IMR-90 (cell line): ENCODE results near the gene BGLAP. TPM values are rescaled to one million over a fixed set of nuclear protein-coding genes. Genes with fewer than 3 reads are reported as not detected.

ENCODE experiments used
- ATAC-seq: fragments of 200-7000 bp; cut with Tn5 transposase; 2 replicates; pipeline ENCODE4 v1.9.1; 2020; ENCODE audit warnings: low read depth, mild to moderate bottlenecking, moderate library complexity
- BruUV-seq: library from RNA; stranded (reverse); fragments of 400-500 nt; replicated peaks from 2 replicates; lab custom pipeline; 2021; lab: Mats Ljungman, UMichigan
- CTCF ChIA-PET: fragments of 300-600 bp; formaldehyde crosslinking; extraction: SDS; loops from one replicate; lab custom pipeline; 2021; ENCODE audit warnings: antibody characterized with exemption; lab: Yijun Ruan, JAX
- POLR2A ChIA-PET: fragments of 300-600 bp; sonication (Branson Sonifier 250); formaldehyde crosslinking; loops from one replicate; lab custom pipeline; 2022; ENCODE audit warnings: antibody characterized with exemption; ENCODE audit not compliant: unreplicated experiment; lab: Charles Lee
- DNase-seq: peaks from one replicate; pipeline ENCODE4 v3.0.0; 2013
- H2AFZ ChIP-seq: replicated peaks from 2 replicates; pipeline ENCODE3; 2013; ENCODE audit warnings: low read length, mild to moderate bottlenecking; ENCODE audit not compliant: poor library complexity
- H2AK5ac ChIP-seq: 2 replicates; pipeline ENCODE4 v1.6.1; 2013; ENCODE audit warnings: low read depth, low read length, inconsistent platforms
- H2AK9ac ChIP-seq: replicated peaks from 2 replicates; pipeline ENCODE3; 2013; ENCODE audit warnings: mild to moderate bottlenecking, low read depth, low read length, moderate library complexity; ENCODE audit not compliant: poor library complexity
- H2BK120ac ChIP-seq: 2 replicates; pipeline ENCODE4 v1.6.1; 2013; ENCODE audit warnings: low read depth, low read length, inconsistent platforms
- H2BK15ac ChIP-seq: 3 replicates; pipeline ENCODE4 v1.6.1; 2013; ENCODE audit warnings: low read depth, low read length, inconsistent platforms
- H2BK20ac ChIP-seq: 2 replicates; pipeline ENCODE4 v1.6.1; 2013; ENCODE audit warnings: low read depth, mild to moderate bottlenecking, inconsistent platforms, low read length, moderate library complexity
- H2BK5ac ChIP-seq: 2 replicates; pipeline ENCODE4 v1.6.1; 2013; ENCODE audit warnings: mild to moderate bottlenecking, low read depth, low read length, inconsistent platforms; ENCODE audit not compliant: poor library complexity, severe bottlenecking
- H3K14ac ChIP-seq: replicated peaks from 2 replicates; pipeline ENCODE4 v1.6.1; 2013; ENCODE audit warnings: low read depth, low read length, inconsistent platforms
- H3K18ac ChIP-seq: 2 replicates; pipeline ENCODE4 v1.6.1; 2013; ENCODE audit warnings: low read depth, low read length, control low read depth
- H3K23ac ChIP-seq: 2 replicates; pipeline ENCODE4 v1.6.1; 2013; ENCODE audit warnings: low read depth, low read length, inconsistent platforms
- H3K27ac ChIP-seq: 2 replicates; pipeline ENCODE4 v1.5.1; 2013; ENCODE audit warnings: mild to moderate bottlenecking, control low read depth, low read length; ENCODE audit not compliant: insufficient read depth
- H3K27me3 ChIP-seq: 2 replicates; pipeline ENCODE4 v1.6.1; 2013; ENCODE audit warnings: low read length; ENCODE audit not compliant: control insufficient read depth, insufficient read depth
- H3K36me3 ChIP-seq: 2 replicates; pipeline ENCODE4 v1.6.1; 2013; ENCODE audit warnings: low read length, mixed read lengths; ENCODE audit not compliant: control insufficient read depth, insufficient read depth
- H3K4ac ChIP-seq: 2 replicates; pipeline ENCODE4 v1.6.1; 2013; ENCODE audit warnings: low read depth, low read length, inconsistent platforms
- H3K4me1 ChIP-seq: 2 replicates; pipeline ENCODE4 v1.6.1; 2013; ENCODE audit warnings: low read length, mixed read lengths; ENCODE audit not compliant: control insufficient read depth, insufficient read depth
- H3K4me2 ChIP-seq: 2 replicates; pipeline ENCODE4 v1.6.1; 2013; ENCODE audit warnings: low read depth, mild to moderate bottlenecking, control low read depth, low read length, moderate library complexity
- H3K4me3 ChIP-seq: 2 replicates; pipeline ENCODE4 v1.5.1; 2013; ENCODE audit warnings: low read depth, mild to moderate bottlenecking, control low read depth, low read length, moderate library complexity; ENCODE audit not compliant: insufficient read depth
- H3K56ac ChIP-seq: 2 replicates; pipeline ENCODE4 v1.6.1; 2013; ENCODE audit warnings: low read length, inconsistent platforms; ENCODE audit not compliant: insufficient read depth; ENCODE audit errors: extremely low read depth
- H3K79me1 ChIP-seq, 2 experiments: 2 replicates each; pipeline ENCODE4 v1.6.1; 2013; ENCODE audit warnings: low read length in 2 of 2, inconsistent platforms in 1 of 2, low read depth in 1 of 2
- H3K9ac ChIP-seq: 2 replicates; pipeline ENCODE4 v1.6.1; 2013; ENCODE audit warnings: low read depth, low read length, control low read depth
- H3K9me1 ChIP-seq: 2 replicates; pipeline ENCODE4 v1.6.1; 2013; ENCODE audit warnings: low read length, inconsistent platforms; ENCODE audit not compliant: insufficient read depth
- H3K9me3 ChIP-seq: 2 replicates; pipeline ENCODE4 v1.6.1; 2013; ENCODE audit warnings: low read length; ENCODE audit not compliant: control insufficient read depth, insufficient read depth
- H4K20me1 ChIP-seq: 2 replicates; pipeline ENCODE4 v1.6.1; 2013; ENCODE audit warnings: low read length, inconsistent platforms; ENCODE audit not compliant: insufficient read depth
- H4K5ac ChIP-seq: 2 replicates; pipeline ENCODE4 v1.6.1; 2013; ENCODE audit warnings: mild to moderate bottlenecking, low read depth, low read length, control low read depth
- H4K8ac ChIP-seq, 2 experiments: 2 replicates each; pipeline ENCODE4 v1.6.1; 2013; ENCODE audit warnings: low read depth in 2 of 2, low read length in 2 of 2, control low read depth in 1 of 2, inconsistent platforms in 1 of 2
- H4K91ac ChIP-seq: 2 replicates; pipeline ENCODE4 v1.6.1; 2013; ENCODE audit warnings: low read depth, low read length, inconsistent platforms; ENCODE audit not compliant: insufficient read depth
- FOS ChIP-seq: fragments of 150-350 bp; IDR thresholded peaks from 2 replicates; pipeline ENCODE4 v1.6.1; 2016; ENCODE audit warnings: low read depth, low read length
- MAFK ChIP-seq: IDR thresholded peaks from 2 replicates; pipeline ENCODE4 v1.6.1; 2012; ENCODE audit warnings: low read depth, low read length, improper control_type of control experiment
- NFE2L2 ChIP-seq: fragments of 150-350 bp; IDR thresholded peaks from 2 replicates; pipeline ENCODE4 v1.6.1; 2016; ENCODE audit warnings: low read depth, mild to moderate bottlenecking, low read length
- WGBS, 2 experiments: methylation state at CpG; one replicate each; pipeline versions ENCODE4 v1.1.5 to v1.1.7; 2013; ENCODE audit warnings: missing lambda C conversion rate in 2 of 2; ENCODE audit not compliant: insufficient read length in 1 of 2; ENCODE audit errors: extremely low coverage in 2 of 2; 5-methylcytosine and 5-hydroxymethylcytosine counted together
- dilution Hi-C: fragments of 300-500 bp; cut with HindIII; formaldehyde crosslinking; loops from one replicate; pipeline ENCODE4 v1.14.3; 2018; ENCODE audit warnings: low sequenced_read_pairs; ENCODE audit not compliant: unreplicated experiment
- in situ Hi-C: fragments of 300-500 bp; cut with MboI; formaldehyde crosslinking; loops from 3 replicates; pipeline ENCODE4 v1.14.3; 2019; ENCODE audit warnings: low sequenced_read_pairs, inconsistent platforms, mixed read lengths
- intact Hi-C: fragments of 100-400 bp; cut with micrococcal nuclease; formaldehyde crosslinking; loops from 2 replicates; pipeline ENCODE4 v1.10.0; 2022
- polyA plus RNA-seq, 3 experiments: library from polyadenylated mRNA; depleted of rRNA; stranded (reverse); fragments of >200 nt; gene quantifications; 2 replicates each; pipeline ENCODE4 v1.2.3, GENCODE V29; 2012; ENCODE audit warnings: low replicate concordance in 1 of 3
- total RNA-seq: library from RNA; depleted of rRNA; stranded (reverse); fragments of >200 nt; gene quantifications from 2 replicates; pipeline ENCODE4 v1.2.3, GENCODE V29; 2012
- TF ChIP-seq, protein P1 (sequence below): fragments of 150-350 bp; IDR thresholded peaks from 2 replicates; pipeline ENCODE4 v1.6.1; 2017; ENCODE audit warnings: mild to moderate bottlenecking, antibody characterized with exemption, low read length, low read depth

BGLAP gene
- total and polyA plus RNA-seq, 2 of the 4 experiments (the other 2 are of a cell fraction), result 0.67 TPM; not detected in 1

DNA sequence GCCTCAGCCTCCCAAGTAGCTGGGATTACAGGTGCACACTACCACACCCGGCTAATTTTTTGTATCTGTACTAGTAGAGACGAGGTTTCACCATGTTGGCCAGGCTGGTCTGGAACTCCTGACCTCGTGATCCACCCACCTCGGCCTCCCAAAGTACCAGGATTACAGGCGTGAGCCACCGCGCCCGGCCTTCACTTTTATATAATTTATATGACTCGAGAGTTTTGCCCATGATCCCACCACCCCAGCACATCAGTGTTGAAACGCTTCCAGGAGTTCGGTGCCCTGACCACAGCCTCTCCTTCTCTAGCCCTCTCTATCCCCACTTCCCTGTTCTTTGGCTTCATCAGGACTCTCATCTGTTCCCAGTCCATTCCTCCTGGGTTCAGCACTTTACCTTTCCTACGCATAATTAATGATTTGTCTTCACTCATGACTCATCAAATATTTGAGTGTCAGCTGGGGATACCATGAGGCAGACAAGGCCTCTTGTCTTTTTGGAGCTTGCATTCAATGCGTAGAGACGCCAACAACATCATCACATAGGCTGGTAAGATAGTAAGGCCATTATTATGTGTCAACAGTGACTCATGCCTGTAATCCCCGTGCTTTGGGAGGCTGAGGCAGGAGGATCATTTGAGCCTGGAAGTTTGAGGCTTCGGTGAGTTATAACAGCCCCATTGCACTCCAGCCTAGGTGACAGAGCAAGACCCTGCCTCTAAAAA is 27.8 kb upstream of the BGLAP start:
- no peak overlapping the region for H3K14ac ChIP-seq
- 94% methylated on average over 9 of the region's 16 CpGs; no CpG with 5 or more reads in 1 of the 2 experiments for WGBS, 2 experiments
- in situ Hi-C loops (loop anchor here (5.0 kb wide), 1 partner anchor 52 kb away; no protein-coding TSS in a partner anchor), intact Hi-C loops (no loop called here), dilution Hi-C loops (no loop called here)
- peaks cover 12 to 39% of the 10 kb centered on the region in 2 experiments for H3K79me1 ChIP-seq
- H2BK5ac ChIP-seq, result no peak overlapping the region
- no peak overlapping the region for H2AFZ ChIP-seq
- H4K91ac ChIP-seq, result no peak overlapping the region
- H4K8ac ChIP-seq, result peak overlapping the region in 1 of 2 experiments; percentile 37; a peak in 2 of 4 replicates
- H3K9me1 ChIP-seq, result 0 out of 2 replicates have a peak, but pooled peaks cover 5% of the 10 kb centered on the region
- ATAC-seq (no peak), DNase-seq (peak; percentile 41)
- ChIA-PET CTCF (interaction anchor here (1.6 kb wide), 1 partner anchor 84 kb away, joined by 4 read pairs; no protein-coding TSS in a partner anchor), POLR2A (interaction anchor here (1.0 kb wide), 1 partner anchor 18 kb away, joined by 3 read pairs; no protein-coding TSS in a partner anchor)
- peaks cover 14% of the 10 kb centered on the region for H3K36me3 ChIP-seq
- H4K20me1 ChIP-seq, result no peaks in the 10 kb centered on the region
- peak overlapping the region; percentile 86; the same call in 1 of the 2 replicates for H3K4me2 ChIP-seq
- H2BK120ac ChIP-seq, result no peak overlapping the region
- no peak overlapping the region for H2BK20ac ChIP-seq
- H3K56ac ChIP-seq, result no peak overlapping the region
- TF ChIP-seq, protein P1, sequence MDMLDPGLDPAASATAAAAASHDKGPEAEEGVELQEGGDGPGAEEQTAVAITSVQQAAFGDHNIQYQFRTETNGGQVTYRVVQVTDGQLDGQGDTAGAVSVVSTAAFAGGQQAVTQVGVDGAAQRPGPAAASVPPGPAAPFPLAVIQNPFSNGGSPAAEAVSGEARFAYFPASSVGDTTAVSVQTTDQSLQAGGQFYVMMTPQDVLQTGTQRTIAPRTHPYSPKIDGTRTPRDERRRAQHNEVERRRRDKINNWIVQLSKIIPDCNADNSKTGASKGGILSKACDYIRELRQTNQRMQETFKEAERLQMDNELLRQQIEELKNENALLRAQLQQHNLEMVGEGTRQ, result no peak
- TF ChIP-seq FOS (0 out of 2 replicates have a peak, but pooled peaks have one; percentile 13), MAFK (0 out of 2 replicates have a peak, but pooled peaks have one; percentile 32), NFE2L2 (peak; percentile 68; the same call in 1 of the 2 replicates)
- no peak overlapping the region for H4K5ac ChIP-seq
- 0 out of 2 replicates have a peak overlapping the region, but pooled peaks have one; percentile 74 for H3K4me3 ChIP-seq
- H2BK15ac ChIP-seq, result no peak overlapping the region
- peak overlapping the region; percentile 50; the same call in 1 of the 2 replicates for H2AK5ac ChIP-seq
- H3K4me1 ChIP-seq, result 0 out of 2 replicates have a peak, but pooled peaks cover 2% of the 10 kb centered on the region
- no peaks in the 10 kb centered on the region for H3K9me3 ChIP-seq
- H2AK9ac ChIP-seq, result peak overlapping the region; percentile 53
- H3K18ac ChIP-seq, result no peak overlapping the region
- no peak overlapping the region for H3K27ac ChIP-seq
- no peaks in the 10 kb centered on the region for H3K27me3 ChIP-seq
- H3K23ac ChIP-seq, result 0 out of 2 replicates have a peak overlapping the region, but pooled peaks have one; percentile 60
- BruUV-seq, result no TSS peak
- H3K9ac ChIP-seq, result peak overlapping the region; percentile 60; the same call in 1 of the 2 replicates
- H3K4ac ChIP-seq, result no peak overlapping the region
